Activated CD4-positive, alpha-beta T cell treated with anti-CD3 and anti-CD28 coated beads, Interleukin-2, amount 50 U/mL, for 24 hours (primary cell): ENCODE results near the gene SLC6A12.
A peak's percentile ranks its signal among the peaks of the same experiment; 100 is the strongest.

ENCODE experiments used
- DNase-seq, 2 donors: peaks; one replicate each; pipeline ENCODE4 v3.0.0-alpha.2; 2020; ENCODE audit warnings: low read depth in 1 of 2, low spot score in 1 of 2

The SLC6A12 gene

GRCh38 chr12:234891-235415 is 21.0 kb upstream of the SLC6A12 start:
- DNase-seq = no peak

- no peak for DNase-seq
These were observed 20.1 kb upstream of the SLC6A12 start for GRCh38 chr12:234019-234418.

GRCh38 chr12:233615-233968 is 19.6 kb upstream of the SLC6A12 start:
- DNase-seq = no peak

- DNase-seq = no peak
These were observed 19.0 kb upstream of the SLC6A12 start for GRCh38 chr12:232731-233614.

DNA sequence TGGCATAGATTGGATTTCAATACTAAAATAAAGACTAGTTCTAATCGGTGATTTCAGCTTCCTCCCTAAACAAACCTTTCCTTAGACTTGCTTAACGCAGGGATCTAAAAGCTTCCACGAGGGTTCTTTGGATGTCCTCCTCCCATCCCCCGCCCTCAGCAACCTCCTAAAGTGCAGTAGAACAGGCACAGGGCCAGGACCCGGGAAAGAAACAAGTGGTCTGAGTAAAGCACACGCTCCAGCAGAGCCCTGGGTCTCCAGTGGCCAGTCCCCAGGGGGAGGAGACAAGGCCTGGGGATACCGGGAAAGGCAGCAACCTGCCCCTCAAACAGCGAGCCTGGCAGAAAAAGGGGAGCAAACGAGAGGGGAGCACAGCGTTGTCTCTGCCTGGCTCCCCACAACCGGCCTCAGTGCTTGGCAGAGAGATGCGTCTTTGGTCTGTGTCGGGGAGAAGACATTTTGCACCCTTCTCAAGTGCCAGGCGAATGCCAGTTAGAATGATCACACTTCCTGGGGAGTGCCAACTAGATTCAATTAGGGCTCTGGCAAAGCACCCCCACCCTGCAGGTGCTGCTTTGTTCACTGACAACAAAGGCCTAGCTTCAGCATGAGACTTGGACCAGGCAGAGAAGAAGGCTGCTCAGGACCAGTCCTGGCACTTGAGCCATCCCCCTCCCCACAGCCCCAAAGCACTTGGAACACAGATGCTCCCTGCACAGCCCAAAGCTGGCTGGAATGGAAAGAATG is 17.1 kb upstream of the SLC6A12 start:
- DNase-seq = no peak

GRCh38 chr12:229441-230191 is 15.7 kb upstream of the SLC6A12 start:
- DNase-seq = no peak

- no peak for DNase-seq
These were observed 14.9 kb upstream of the SLC6A12 start for GRCh38 chr12:228846-229200.

GRCh38 chr12:227923-228845 is 14.2 kb upstream of the SLC6A12 start:
- no peak for DNase-seq

- DNase-seq = no peak
These were observed 13.4 kb upstream of the SLC6A12 start for GRCh38 chr12:227286-227915.

DNA sequence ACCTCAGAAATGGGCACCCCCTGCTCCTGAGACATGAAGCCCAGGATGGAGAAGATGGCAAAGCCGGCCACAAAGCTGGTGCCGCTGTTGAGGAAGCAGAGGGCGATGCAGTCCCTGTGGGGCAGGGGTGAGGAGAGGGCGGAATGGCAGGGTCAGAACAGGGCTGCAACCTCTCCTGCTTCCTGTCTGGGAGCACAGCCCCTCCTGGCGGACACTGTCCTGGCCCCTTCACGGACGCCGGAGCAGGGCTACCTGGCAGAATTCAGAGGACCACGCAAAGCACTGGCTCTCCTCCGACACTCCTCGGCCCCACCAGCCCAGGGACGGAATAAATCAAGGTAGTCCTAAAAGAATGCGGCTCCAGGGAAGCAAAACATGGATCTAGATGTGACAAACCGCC is 12.4 kb upstream of the SLC6A12 start:
- no peak for DNase-seq

DNA sequence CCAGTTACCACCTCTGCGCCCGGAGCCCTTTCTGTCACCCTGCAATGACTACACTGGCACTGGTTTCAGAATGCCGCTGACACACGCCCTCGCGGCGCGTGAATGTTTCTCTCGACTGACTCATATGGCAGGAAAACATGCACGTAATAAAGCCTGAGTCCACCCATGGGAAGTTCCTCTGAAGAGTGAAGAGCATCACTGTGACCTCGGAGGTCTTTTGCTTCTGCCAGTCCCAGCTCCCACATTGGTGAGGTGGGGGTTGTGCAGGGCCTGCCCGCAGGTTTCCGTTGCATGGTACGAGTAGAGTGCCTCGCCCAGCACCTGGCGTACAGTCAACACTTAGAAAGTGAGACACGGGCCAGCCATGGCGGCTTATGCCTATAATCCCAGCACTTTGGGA is 11.1 kb upstream of the SLC6A12 start:
- no peak for DNase-seq

GRCh38 chr12:224330-224729 is 10.4 kb upstream of the SLC6A12 start:
- no peak for DNase-seq

- DNase-seq = no peak
These were observed 9.9 kb upstream of the SLC6A12 start for GRCh38 chr12:223841-224240.

GRCh38 chr12:221736-222135 is 7.8 kb upstream of the SLC6A12 start:
- DNase-seq = no peak

GRCh38 chr12:220946-221550 is 7.1 kb upstream of the SLC6A12 start:
- no peak for DNase-seq

- DNase-seq = no peak
These were observed 6.5 kb upstream of the SLC6A12 start for GRCh38 chr12:220491-220890.

GRCh38 chr12:219891-220352 is 6.0 kb upstream of the SLC6A12 start:
- DNase-seq = peak in 1 of 2 donors; percentile 21

DNA sequence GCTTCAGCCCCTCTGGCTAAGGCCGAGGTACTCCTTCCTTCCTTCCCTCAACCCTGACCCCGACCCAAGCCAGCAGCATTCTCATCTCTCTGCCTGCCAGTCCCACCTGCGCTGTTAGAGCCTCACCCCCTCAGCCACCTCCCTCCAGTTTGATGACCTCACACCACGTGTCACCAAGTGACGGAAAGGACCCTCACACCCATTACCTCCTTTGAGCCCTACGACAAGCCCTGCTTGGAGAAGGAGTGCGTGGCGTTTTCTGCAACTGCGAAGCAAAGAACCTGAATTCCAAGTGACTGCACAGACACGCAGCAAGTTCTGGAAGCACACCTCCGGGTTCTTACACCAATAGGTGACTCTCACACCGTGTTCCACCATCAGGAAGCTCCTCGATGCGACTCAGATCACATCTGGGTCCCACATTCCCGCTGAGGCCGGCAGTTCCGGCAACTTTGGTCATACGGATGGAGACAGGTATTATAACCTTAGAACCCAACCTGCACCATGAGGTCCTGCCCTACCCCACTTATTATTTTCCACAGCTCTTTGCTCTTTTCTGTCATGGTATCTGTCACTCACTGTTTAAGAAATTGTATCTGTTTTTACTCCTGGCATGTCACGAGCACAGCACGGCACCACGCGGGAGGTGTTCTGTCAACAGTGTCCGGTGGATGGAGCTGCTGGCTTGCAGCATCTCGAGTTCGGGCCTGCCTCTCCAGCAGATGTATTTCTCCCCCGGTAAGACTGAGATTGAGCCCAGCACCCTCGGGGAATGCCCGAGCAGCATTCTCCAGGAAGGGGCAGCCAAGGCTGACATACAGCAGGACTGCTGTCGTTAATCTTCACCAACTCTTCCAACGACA is 5.0 kb upstream of the SLC6A12 start:
- DNase-seq = no peak

- no peak for DNase-seq
These were observed 4.3 kb upstream of the SLC6A12 start for GRCh38 chr12:218221-218620.
